AG04449 (cell line): ENCODE measurements around the gene LIMK1.
"Not testable (repeated sequence)": the region's sequence is repeated elsewhere in the genome, so short reads cannot be mapped to it uniquely, and the experiment has no call there.

Source experiments
- CTCF ChIA-PET: fragments of 350-600 bp; formaldehyde crosslinking; extraction: SDS; loops from one replicate; lab custom pipeline; 2021; ENCODE audit warnings: antibody characterized with exemption; lab: Yijun Ruan, JAX
- POLR2A ChIA-PET: fragments of 400-600, 350-600 bp; formaldehyde crosslinking; extraction: SDS; loops from one replicate; lab custom pipeline; 2020; ENCODE audit warnings: antibody characterized with exemption, inconsistent platforms; lab: Yijun Ruan, JAX
- DNase-seq: peaks from one replicate; pipeline ENCODE4 v3.0.0-alpha.2; 2010; ENCODE audit warnings: low read depth, low spot score
- H3K4me3 ChIP-seq: 2 replicates; pipeline ENCODE4 v1.5.1; 2011; ENCODE audit warnings: low read depth, mild to moderate bottlenecking, control low read depth, low read length
- TF ChIP-seq, protein P1 (sequence below): IDR thresholded peaks from one replicate; pipeline ENCODE4 v1.5.1; 2011; ENCODE audit warnings: mild to moderate bottlenecking, moderate library complexity, low read length, control low read depth, inconsistent platforms; ENCODE audit not compliant: insufficient read depth; ENCODE audit errors: missing control alignments

LIMK1 gene

DNA sequence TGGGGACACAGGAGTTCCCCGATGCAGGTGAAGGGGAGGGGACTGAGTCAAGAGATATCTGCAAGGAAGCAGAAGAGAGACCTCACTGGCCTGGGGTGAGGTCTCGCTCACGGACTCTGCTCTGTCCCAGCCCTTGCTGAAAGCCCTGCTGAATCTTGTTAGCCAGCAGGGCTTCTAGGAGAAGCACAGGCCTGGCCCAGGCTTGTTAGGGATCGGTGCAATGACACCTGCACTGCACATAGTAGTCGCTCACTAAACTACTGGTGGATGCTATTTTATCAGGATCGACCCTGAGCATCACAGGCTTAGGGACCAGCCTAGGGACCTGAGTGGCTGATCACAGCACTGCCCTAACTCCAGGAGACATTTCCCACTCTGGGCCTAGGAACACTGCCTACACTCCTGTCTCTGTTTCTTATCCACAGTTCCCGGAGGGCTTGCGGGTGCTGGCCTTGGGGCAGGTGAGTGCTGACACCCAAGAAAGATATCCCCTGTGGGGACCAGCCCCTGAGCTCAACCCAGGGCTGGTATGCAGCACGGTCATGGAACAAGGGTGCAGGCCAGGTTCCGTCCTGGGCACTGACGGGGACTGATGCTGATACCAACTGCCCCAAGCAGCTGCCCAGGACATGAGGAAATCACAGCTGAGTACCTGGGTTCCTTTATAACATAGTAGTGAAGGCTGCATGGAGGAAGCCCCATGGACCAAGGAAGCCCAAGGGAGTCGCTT, 42.6 kb upstream of the LIMK1 start:
- ChIA-PET CTCF (interaction anchor here (0.7 to 8.9 kb wide), 2 partner anchors 14 to 187 kb away, joined by 3 to 108 read pairs; partner anchors contain the start of gene ELN), POLR2A (no interaction called here)
- TF ChIP-seq, protein P1, sequence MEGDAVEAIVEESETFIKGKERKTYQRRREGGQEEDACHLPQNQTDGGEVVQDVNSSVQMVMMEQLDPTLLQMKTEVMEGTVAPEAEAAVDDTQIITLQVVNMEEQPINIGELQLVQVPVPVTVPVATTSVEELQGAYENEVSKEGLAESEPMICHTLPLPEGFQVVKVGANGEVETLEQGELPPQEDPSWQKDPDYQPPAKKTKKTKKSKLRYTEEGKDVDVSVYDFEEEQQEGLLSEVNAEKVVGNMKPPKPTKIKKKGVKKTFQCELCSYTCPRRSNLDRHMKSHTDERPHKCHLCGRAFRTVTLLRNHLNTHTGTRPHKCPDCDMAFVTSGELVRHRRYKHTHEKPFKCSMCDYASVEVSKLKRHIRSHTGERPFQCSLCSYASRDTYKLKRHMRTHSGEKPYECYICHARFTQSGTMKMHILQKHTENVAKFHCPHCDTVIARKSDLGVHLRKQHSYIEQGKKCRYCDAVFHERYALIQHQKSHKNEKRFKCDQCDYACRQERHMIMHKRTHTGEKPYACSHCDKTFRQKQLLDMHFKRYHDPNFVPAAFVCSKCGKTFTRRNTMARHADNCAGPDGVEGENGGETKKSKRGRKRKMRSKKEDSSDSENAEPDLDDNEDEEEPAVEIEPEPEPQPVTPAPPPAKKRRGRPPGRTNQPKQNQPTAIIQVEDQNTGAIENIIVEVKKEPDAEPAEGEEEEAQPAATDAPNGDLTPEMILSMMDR = no peak
- no peak for DNase-seq
- no peak overlapping the region for H3K4me3 ChIP-seq

DNA sequence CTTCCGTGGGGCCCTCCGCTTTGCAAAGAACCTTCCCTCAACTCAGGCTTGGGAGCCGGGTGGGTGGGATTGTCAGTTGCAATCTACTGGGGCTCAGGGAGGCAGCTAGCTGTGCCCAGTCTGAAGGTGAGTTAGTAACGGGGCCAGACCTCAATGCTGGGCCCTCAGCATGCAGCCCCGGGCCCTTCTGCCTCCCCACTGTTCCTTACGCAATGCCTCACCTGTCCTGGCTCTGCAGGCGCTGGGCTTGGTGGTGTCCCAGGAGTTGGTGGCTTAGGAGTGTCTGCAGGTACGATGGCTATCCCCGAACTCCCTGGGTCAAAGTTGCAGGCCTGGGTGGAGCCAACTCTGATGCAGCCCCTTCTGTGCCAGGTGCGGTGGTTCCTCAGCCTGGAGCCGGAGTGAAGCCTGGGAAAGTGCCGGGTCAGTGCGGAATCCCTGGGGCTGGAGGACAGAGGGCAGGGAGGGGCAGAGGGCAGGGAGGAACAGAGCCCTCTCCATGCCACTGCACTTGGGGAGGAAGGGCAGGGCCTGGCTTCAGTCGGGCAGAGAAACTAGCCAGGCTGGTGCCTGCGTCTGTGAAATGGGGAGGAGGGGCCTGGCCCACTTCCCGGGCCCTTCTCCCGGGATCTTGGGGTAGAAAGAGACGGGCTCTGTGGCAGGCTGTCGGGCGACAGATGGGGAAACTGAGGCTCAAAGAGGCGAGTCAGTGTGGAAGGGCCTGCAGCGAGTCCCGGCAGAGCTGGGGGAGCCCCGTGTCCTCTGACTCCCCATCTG, 40.7 kb upstream of the LIMK1 start:
- H3K4me3 ChIP-seq = no peak overlapping the region
- ChIA-PET POLR2A (no interaction called here), CTCF (interaction anchor here (5.9 kb wide), 1 partner anchor 17 kb away, joined by 49 read pairs; the partner anchor contains the start of gene ELN)
- TF ChIP-seq, protein P1 = no peak
- DNase-seq = no peak

DNA sequence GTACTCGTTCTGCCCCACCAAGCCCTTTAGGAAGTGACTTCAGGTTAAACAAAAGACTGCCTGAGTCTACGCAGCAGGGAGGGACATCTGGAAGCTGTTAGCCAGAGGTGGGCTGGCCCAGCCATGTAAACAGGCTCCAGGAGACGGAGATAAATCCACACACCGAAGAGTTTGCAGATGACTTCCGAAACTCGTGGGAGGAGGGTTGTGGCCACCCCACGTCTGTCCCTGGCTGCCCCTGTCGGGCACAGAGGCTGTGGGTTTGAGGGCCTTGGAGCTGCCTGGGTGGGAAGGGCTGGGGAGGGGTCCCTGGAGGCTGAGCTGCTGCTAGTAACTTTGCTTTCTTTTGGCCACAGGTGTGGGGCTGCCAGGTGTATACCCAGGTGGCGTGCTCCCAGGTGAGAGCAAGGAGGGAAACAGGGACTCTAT, 40.1 kb upstream of the LIMK1 start:
- H3K4me3 ChIP-seq = no peak overlapping the region
- DNase-seq = no peak
- TF ChIP-seq, protein P1 = no peak
- CTCF ChIA-PET = interaction anchor here (1.4 to 5.9 kb wide), 2 partner anchors 18 to 188 kb away, joined by 4 to 49 read pairs; partner anchors contain the start of gene ELN
- POLR2A ChIA-PET = no interaction called here

DNA sequence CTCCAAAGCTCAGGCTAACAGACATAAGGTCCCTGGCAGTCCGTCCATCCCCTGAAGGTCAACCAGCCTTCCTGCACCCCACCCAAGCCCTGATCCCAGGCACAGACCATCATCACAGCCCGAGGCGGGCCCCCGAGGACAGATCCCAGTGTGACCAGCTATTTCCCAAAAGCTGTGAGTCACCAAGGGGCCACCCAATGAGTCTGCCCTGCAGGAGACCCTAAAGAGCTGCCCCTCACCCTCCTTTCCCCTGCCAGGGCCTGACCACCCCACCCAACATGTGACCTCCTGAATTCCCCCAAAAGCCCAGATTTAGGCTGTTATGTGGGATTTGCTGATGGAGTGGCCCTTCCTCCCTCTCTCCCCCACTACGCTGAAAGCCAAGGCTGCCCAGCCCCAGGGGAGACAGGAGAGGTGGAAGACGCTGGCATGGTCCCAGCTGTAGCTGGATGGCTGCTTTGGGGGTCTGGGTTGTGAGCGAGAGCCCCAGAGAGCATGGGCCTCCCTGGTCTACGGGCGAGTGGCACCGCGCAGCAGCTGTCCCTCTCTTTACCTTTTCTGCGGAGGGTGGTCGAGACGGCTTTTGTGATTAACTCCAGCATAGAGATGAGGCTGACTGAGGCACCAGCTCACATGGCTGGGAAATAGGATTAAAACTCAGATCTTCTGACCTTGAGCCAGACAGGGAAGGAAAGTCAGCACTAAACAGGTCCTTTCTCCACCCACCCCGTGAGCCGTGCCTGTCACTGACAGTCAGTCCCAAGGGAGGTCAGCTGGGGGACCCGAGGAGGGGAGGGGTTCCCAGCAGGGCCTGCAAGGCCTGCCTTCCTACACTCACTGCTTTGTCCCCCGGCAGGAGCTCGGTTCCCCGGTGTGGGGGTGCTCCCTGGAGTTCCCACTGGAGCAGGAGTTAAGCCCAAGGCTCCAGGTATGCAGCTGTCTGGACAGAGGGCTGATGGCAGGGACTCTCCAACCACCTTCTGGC, 38.9 kb upstream of the LIMK1 start:
- TF ChIP-seq, protein P1 = no peak
- DNase-seq = no peak
- ChIA-PET CTCF (interaction anchor here (0.6 to 5.9 kb wide), 8 partner anchors 19 to 356 kb away, joined by 3 to 49 read pairs (median 4); partner anchors contain the start of gene ELN), POLR2A (no interaction called here)
- H3K4me3 ChIP-seq = no peak overlapping the region

DNA sequence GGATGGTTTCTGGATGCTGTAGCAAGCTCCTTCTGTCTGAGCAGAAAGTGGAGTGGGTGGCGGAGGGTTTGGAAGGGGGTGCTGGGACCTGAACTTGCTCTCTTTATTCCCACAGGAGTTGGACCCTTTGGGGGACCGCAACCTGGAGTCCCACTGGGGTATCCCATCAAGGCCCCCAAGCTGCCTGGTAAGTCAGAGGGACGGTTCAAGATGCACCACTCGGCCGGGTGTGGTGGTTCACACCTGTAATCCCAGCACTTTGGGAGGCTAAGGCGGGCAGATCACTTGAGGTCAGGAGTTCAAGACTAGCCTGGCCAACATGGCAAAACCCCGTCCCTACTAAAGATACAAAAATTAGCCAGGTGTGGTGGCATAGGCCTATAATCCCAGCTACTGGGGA, 37.0 kb upstream of the LIMK1 start:
- H3K4me3 ChIP-seq, POLR2A ChIA-PET, DNase-seq: not testable (repeated sequence)
- CTCF ChIA-PET = interaction anchor here (1.2 to 5.9 kb wide), 5 partner anchors 10 to 355 kb away, joined by 3 to 49 read pairs (median 4); partner anchors contain the start of gene ELN

DNA sequence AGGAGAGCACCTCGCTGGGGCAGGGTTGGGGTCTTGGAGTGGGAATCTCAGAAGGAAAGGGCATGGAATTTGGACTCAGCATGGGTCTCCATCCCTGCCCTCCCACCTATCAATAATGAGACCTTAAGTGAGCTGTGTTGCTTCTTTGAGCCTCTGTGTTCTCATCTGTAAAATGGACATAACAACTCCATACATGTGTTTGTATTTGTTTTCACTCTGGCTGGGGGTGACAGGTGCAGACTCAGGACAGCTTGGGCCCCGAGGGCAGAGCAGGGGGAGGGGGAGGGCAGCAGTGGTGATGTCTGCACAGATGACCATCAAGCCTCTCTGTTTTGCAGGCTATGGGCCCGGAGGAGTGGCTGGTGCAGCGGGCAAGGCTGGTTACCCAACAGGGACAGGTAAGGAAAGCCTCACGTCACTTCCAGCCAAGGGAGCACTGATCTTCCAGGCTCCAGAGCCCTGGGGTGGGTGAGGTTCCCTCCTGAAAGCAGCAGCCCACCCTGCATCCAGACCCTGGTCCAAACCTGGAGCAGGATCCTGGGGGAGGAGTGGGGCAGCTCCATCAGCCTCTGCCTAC, 35.7 kb upstream of the LIMK1 start:
- no peak for DNase-seq

More for the DNA sequence above, 35.7 kb upstream of the LIMK1 start:
- H3K4me3 ChIP-seq = no peak overlapping the region
- CTCF ChIA-PET = interaction anchor here (1.2 to 5.9 kb wide), 3 partner anchors 20 to 354 kb away, joined by 4 to 49 read pairs (median 5); partner anchors contain the start of gene ELN
- POLR2A ChIA-PET = no interaction called here
- TF ChIP-seq, protein P1 = no peak
